Ascending aorta (tissue), 2 donors: ENCODE results near the gene SSU72. TPM values are rescaled to one million over a fixed set of nuclear protein-coding genes. Genes with fewer than 3 reads are reported as not detected.

ENCODE experiments used
- DNase-seq, 2 donors: peaks; one replicate each; pipeline ENCODE4 v3.0.0-alpha.2; 2019; ENCODE audit warnings: low spot score in 2 of 2
- H3K27ac ChIP-seq, 2 donors: fragments of 200-600 bp; sonication (generic); one replicate each; pipeline ENCODE4 v1.5.1; 2016 to 2017; ENCODE audit warnings: mild to moderate bottlenecking in 1 of 2
- H3K27me3 ChIP-seq: fragments of 200-600 bp; sonication (generic); one replicate; pipeline ENCODE4 v1.5.1; 2017
- H3K36me3 ChIP-seq, 2 donors: fragments of 200-600 bp; sonication (generic); one replicate each; pipeline ENCODE4 v1.5.1; 2016
- H3K4me1 ChIP-seq, 2 donors: fragments of 200-600 bp; sonication (generic); one replicate each; pipeline ENCODE4 v1.5.1; 2016 to 2017; ENCODE audit warnings: mild to moderate bottlenecking in 1 of 2
- H3K4me3 ChIP-seq, 2 donors: fragments of 200-600 bp; sonication (generic); one replicate each; pipeline ENCODE4 v1.5.1; 2016 to 2017; ENCODE audit warnings: mild to moderate bottlenecking in 1 of 2
- H3K9me3 ChIP-seq, 2 donors: fragments of 200-600 bp; sonication (generic); one replicate each; pipeline ENCODE4 v1.5.1; 2016
- intact Hi-C: fragments of 100-400 bp; cut with DNase I; formaldehyde crosslinking; loops from one replicate; pipeline ENCODE4 v1.15.1; 2023
- total RNA-seq: library from RNA; depleted of rRNA; stranded (reverse); fragments of >200 nt; gene quantifications from one replicate; pipeline ENCODE4 v1.1.0, GENCODE V29; 2016
- TF ChIP-seq, protein P1 (sequence below), 3 experiments: fragments of 200-600 bp in 2 of 3; fragments of 450-650 bp in 1 of 3; sonication (generic) in 2 of 3; IDR thresholded peaks; one replicate each; pipeline ENCODE4 v1.5.1; 2016 to 2019; ENCODE audit warnings: antibody characterized with exemption in 3 of 3, mild to moderate bottlenecking in 1 of 3, moderate library complexity in 1 of 3

The SSU72 gene
- total RNA-seq, 1 donor from 2014 or later, result 50.1 TPM

DNA sequence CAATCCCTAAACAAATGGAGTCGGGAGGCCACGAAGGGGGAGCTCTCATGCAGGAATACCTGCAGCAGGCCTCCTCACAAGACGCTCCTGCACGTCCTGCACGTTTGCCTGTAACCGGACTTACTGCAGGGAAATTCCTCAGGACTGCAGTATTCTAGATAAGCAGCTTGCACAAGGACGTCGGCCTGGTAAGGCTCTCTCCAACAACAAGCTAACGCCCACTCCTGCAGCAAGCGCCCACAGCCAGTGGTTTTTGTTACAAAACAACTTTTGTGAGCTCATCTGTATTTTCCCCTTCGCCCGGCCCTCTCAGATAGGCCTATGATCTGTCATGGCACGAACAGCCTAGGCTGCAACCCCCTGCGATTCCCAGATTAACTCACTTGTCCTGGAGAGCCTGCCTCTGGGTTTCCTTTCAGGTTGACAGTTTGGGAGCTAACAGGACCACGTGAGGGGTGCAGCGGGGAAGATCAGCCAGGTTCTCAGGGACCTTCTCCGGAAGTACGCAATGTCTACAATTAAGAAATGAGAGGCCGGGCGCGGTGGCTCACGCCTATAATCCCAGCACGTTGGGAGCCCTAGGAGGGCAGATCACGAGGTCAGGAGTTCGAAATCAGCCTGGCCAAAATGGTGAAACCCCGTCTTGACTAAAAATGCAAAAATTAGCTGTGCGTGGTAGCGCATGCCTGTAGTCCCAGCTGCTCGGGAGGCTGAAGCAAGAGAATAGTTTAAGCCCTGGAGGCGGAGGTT is 39.7 kb upstream of the SSU72 start:
- Histone ChIP-seq H3K9me3 (no peaks in the 10 kb centered on the region), H3K4me3 (peak overlapping the region; percentile 97 to 100), H3K27ac (peak overlapping the region; percentile 100), H3K36me3 (peaks cover 0 to 6% of the 10 kb centered on the region in 2 donors), H3K27me3 (no peaks in the 10 kb centered on the region), H3K4me1 (peaks cover 15 to 25% of the 10 kb centered on the region in 2 donors)
- DNase-seq, result no peak
- intact Hi-C loops, result loop anchor here (10.0 kb wide), 1 partner anchor 210 kb away; the partner anchor contains the start of gene MRPL20
- TF ChIP-seq, protein P1, sequence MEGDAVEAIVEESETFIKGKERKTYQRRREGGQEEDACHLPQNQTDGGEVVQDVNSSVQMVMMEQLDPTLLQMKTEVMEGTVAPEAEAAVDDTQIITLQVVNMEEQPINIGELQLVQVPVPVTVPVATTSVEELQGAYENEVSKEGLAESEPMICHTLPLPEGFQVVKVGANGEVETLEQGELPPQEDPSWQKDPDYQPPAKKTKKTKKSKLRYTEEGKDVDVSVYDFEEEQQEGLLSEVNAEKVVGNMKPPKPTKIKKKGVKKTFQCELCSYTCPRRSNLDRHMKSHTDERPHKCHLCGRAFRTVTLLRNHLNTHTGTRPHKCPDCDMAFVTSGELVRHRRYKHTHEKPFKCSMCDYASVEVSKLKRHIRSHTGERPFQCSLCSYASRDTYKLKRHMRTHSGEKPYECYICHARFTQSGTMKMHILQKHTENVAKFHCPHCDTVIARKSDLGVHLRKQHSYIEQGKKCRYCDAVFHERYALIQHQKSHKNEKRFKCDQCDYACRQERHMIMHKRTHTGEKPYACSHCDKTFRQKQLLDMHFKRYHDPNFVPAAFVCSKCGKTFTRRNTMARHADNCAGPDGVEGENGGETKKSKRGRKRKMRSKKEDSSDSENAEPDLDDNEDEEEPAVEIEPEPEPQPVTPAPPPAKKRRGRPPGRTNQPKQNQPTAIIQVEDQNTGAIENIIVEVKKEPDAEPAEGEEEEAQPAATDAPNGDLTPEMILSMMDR (IDR thresholded peaks at IDR 0.05), result no peak

DNA sequence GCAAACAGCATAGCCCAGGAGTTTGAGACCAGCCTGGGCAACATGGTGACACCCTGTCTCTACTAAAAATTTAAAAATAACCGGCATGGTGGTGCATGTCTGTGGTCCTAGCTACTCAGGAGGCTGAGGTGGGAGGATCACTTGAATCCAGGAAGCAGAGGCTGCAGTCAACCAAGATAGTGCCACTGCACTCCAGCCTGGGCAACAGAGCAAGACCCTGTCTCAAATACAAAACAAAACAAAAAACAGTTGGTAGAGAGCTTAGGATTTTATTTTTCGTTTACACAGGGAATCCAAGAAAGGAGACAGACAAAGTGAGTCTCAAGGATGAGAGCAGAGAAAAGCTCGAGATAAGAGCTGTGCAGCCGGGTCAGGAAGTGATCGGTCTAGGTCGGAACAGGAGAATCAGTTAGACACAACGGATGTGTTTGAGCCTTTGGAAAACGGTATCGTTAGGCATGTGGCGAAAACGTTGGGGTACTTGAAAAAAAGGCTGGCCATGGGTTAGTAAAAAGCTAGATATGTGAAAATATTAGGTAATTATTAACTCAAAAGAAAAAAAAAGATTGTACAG is 38.9 kb upstream of the SSU72 start:
- Histone ChIP-seq H3K27ac (no peak overlapping the region), H3K36me3 (peaks cover 0 to 6% of the 10 kb centered on the region in 2 donors), H3K4me1 (peaks cover 15 to 25% of the 10 kb centered on the region in 2 donors), H3K9me3 (no peaks in the 10 kb centered on the region), H3K4me3 (peak overlapping the region; percentile 97 to 100), H3K27me3 (no peaks in the 10 kb centered on the region)
- intact Hi-C loops, result loop anchor here (10.0 kb wide), 1 partner anchor 209 kb away; the partner anchor contains the start of gene MRPL20
- TF ChIP-seq, protein P1 (IDR thresholded peaks at IDR 0.05), result no peak
- DNase-seq, result no peak

DNA sequence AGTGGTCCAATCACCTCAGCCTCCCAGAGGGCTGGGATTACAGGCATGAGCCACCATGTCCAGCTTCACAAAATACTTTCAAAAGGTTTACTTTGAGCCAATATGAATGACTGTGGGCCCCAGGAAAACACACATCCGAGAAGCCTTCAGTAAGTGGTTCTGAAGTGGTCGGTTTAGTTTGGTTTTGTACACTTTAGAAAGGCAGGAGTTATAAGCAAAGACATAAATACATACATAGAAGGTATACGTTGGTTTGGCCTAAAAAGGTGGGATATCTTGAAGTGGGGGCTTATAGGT is 37.4 kb upstream of the SSU72 start:
- Histone ChIP-seq H3K4me3 (no peak overlapping the region), H3K36me3 (no peaks in the 10 kb centered on the region), H3K27me3 (no peaks in the 10 kb centered on the region), H3K27ac (no peak overlapping the region), H3K4me1 (peaks cover 15 to 23% of the 10 kb centered on the region in 2 donors), H3K9me3 (no peaks in the 10 kb centered on the region)
- intact Hi-C loops, result loop anchor here (10.0 kb wide), 1 partner anchor 207 kb away; the partner anchor contains the start of gene MRPL20
- no peak for DNase-seq
- TF ChIP-seq, protein P1 (IDR thresholded peaks at IDR 0.05), result no peak

DNA sequence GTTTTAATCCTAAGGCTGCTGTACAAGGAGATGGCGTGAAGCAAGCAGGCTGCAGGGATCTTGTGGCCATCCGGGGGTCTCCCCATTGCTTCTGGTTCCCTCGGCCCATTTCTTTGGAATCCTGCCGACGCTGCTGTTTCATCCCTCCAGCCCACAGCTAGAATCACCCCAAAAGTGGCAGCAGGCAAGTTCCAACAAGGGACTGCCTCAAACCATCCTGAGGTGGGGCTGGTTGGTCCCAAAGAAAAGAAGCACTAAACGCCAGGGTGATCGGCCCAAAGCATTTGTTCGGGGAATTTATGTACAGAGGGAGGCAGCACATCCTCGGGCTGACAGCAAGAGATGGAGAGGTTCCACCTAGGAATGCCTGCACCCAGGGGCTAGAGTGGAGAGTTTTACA is 36.1 kb upstream of the SSU72 start:
- Histone ChIP-seq H3K36me3 (no peaks in the 10 kb centered on the region), H3K4me1 (peaks cover 11 to 16% of the 10 kb centered on the region in 2 donors), H3K27me3 (no peaks in the 10 kb centered on the region), H3K9me3 (no peaks in the 10 kb centered on the region), H3K27ac (no peak overlapping the region), H3K4me3 (no peak overlapping the region)
- TF ChIP-seq, protein P1 (IDR thresholded peaks at IDR 0.05), result no peak
- DNase-seq, result no peak
- intact Hi-C loops, result loop anchor here (10.0 kb wide), 1 partner anchor 206 kb away; the partner anchor contains the start of gene MRPL20

DNA sequence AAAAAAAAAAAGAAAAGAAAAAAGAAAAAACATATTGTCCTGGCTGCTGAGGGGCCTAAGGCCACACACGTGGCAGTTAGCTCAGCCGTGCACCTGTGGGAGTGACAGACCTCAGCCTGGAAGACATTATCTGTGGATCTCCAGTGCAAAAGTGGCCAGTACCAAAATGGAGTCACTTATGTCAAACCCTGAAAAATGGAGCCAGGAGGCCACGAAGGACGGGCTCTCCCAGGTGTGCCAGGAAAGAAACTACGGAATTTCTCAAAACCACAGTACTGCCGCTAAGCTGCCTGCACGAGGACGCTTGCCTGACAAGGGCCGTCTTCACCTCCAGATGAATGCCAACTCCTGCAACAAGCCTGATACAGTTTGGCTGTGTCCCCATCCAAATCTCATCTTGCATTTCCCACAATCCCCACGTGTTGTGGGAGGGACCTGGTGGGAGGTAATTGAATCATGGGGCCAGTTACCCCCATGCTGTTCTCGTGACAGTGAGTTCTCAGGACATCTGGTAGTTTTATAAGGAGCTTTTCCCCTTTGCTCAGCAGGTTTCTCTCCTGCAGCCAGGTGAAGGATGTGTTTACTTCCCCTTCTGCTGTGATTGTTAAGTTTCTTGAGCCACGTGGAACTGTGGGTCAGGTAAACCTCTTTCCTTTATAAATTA is 35.3 kb upstream of the SSU72 start:
- no peaks in the 10 kb centered on the region for H3K27me3 ChIP-seq
- TF ChIP-seq, protein P1 (IDR thresholded peaks at IDR 0.05), result no peak
- H3K27ac ChIP-seq, result no peak overlapping the region
- H3K9me3 ChIP-seq, result no peaks in the 10 kb centered on the region
- no peak for DNase-seq
- intact Hi-C loops, result loop anchor here (10.0 kb wide), 1 partner anchor 205 kb away; the partner anchor contains the start of gene MRPL20
- H3K4me3 ChIP-seq, result no peak overlapping the region
- peaks cover 11 to 16% of the 10 kb centered on the region in 2 donors for H3K4me1 ChIP-seq
- no peaks in the 10 kb centered on the region for H3K36me3 ChIP-seq
